Amniotic epithelial cell (primary cell): Measurements from ENCODE around the gene ZBTB46.
A peak's percentile ranks its signal among the peaks of the same experiment; 100 is the strongest.

Source experiments
- DNase-seq: peaks from one replicate; pipeline ENCODE4 v3.0.0-alpha.2; 2010; ENCODE audit warnings: low read depth

The ZBTB46 gene

DNA sequence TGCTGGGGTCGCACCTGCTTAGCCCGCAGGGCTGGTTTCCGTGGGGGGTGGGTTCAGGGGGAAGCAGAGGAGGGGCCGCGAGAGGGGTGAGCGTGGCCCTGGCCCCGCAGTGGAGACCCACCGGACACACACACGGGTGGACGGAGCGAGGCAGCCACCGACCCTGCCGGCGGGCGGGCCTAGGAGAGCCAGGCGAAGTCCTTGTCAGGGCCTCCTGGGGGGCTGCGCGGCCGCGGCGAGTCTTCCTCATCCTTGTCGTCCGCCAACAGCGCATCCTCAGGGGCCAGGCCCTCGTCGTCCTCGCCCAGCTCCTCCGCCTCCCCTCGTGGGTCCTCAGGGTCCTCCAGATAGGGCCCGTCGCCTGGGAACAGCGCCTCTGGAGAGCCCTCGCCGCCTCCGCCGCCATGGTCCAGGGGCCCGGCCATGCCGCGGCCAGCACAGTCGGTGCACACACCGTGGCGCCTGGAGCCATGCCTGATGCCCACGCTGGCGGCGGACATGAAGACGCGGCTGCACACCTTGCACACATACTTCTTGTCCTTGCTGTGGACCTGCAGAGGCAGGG is 84.2 kb downstream of the ZBTB46 start:
- no peak for DNase-seq

- DNase-seq: no peak
Measured at GRCh38 chr20:63745961-63746731, 84.9 kb downstream of the ZBTB46 start.

DNA sequence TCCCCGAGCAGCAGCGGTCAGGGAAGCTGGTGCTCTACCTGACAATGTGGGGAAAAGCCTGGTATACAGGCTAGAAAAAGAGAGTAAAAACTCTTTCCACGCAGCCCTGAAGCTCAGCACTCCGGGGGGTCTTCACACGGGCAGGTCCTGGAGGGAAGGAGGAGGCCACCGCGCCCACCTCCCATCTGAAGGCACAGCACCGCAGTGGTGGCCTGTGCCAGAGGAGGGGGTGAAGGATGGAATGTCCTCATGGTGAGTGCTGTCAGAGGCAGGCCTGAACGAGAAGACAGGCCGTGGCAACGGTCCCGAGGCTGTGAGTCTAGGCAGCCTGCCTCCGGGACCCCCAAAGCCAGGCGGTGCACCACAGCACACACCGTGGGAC is 85.6 kb downstream of the ZBTB46 start:
- no peak for DNase-seq

DNA sequence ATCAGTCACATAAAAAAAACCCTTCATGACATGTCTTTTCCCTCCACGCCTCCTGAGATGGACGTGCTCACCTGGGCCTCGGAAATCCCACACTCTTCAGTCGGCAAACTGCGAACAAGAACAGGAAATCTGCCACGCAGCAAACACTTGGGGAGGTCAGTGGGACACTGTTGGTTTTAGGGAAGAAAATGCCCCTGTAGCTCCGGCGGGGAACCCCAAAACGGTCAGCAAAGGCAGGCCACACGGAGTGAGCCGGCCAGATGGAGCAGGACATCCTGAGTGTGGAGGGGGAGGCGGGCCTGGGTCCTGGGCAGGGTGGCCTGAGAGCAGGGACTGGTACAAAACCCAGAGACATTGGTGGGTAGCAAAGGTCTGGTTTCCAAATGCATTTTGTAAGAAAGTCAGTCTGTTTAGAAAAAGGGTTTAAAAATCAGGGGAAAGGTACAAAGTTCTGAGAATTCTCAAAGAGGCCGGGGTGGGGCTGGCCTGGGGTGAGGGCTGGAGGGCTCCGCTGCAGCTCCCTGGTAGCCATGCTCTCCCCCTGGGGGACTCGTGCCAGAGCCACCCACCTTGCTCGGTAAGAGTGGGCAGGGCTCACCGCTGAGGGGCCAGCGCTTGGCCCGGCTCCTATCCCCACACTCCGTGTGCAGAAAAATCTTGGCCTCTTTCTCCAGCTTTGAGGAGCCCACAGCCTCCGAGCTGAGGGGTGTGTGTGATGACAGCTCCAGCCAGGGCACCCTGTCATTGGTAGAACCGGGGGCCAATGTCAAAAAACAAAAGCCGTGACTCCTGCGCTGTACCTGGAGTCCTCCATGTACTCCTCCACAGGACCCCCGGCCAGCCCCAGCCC is 86.3 kb downstream of the ZBTB46 start:
- DNase-seq: no peak

GRCh38 chr20:63744158-63744557 is 86.9 kb downstream of the ZBTB46 start:
- DNase-seq: no peak

DNA sequence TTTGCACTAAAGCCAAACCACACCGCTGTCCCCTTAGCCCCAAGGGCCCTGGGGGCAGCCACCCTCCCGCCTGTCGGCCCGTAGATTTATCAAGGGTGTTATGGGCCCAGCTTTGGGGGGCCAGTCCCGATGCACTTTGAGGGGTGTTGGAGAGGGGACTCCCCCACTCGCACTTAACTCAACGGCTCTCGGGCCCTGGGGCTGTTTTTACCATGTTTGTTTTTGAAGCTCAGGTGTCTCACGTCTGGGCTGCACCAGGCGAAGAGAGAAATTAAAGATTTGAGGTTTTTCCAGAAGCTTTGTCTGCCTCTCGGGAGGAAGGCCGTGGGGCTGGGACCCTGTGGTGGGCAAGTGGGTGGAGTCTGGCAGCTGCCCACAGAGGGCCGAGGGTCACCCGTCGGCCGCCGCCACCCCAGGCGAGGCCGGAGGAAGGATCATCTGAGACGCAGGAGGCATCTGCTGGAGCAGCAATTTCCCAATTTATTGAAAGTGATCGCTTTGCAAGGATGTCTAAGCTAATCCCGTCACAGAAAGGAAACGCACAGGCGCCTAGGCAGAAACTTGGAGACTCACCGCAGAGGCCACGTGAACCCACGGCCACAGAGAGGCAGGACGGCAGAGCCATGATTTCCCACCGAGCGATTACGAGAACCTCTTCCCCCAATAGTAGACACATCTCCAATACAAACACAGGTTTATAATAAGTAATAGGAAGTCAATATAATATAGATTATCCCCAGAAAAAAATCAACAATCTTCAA is 87.7 kb downstream of the ZBTB46 start:
- DNase-seq: no peak

GRCh38 chr20:63742381-63743024 is 88.6 kb downstream of the ZBTB46 start:
- DNase-seq: no peak

GRCh38 chr20:63741676-63742380 is 89.2 kb downstream of the ZBTB46 start:
- no peak for DNase-seq

DNA sequence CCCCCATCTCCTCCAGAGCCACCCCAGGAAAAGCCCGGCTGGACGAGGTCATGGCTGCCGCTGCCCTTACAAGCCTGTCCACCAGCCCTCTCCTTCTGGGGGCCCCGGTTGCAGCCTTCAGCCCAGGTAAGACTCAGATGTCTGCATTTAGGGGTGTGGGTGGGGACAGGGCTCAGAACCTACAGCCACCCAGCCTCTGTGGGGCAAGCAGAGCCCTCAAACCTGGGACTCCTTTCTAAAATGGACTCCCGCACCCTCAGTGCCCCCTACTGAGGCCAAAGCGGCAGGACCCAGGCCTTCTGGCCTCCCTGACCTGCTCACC is 89.7 kb downstream of the ZBTB46 start:
- DNase-seq: no peak

GRCh38 chr20:63740627-63741353 is 90.3 kb downstream of the ZBTB46 start:
- DNase-seq: peak; percentile 89

GRCh38 chr20:63740070-63740626 is 90.9 kb downstream of the ZBTB46 start:
- peak; percentile 20 for DNase-seq

GRCh38 chr20:63739130-63740069 is 91.7 kb downstream of the ZBTB46 start, which contains the start of gene SLC2A4RG:
Gene SLC2A4RG, plus strand, starts transcription at chr20:63739776. Its CDS starts 137 bp downstream, at chr20:63739913.
- DNase-seq: peak; percentile 60

- no peak for DNase-seq
Measured at GRCh38 chr20:63738687-63739129, 92.4 kb downstream of the ZBTB46 start.

DNA sequence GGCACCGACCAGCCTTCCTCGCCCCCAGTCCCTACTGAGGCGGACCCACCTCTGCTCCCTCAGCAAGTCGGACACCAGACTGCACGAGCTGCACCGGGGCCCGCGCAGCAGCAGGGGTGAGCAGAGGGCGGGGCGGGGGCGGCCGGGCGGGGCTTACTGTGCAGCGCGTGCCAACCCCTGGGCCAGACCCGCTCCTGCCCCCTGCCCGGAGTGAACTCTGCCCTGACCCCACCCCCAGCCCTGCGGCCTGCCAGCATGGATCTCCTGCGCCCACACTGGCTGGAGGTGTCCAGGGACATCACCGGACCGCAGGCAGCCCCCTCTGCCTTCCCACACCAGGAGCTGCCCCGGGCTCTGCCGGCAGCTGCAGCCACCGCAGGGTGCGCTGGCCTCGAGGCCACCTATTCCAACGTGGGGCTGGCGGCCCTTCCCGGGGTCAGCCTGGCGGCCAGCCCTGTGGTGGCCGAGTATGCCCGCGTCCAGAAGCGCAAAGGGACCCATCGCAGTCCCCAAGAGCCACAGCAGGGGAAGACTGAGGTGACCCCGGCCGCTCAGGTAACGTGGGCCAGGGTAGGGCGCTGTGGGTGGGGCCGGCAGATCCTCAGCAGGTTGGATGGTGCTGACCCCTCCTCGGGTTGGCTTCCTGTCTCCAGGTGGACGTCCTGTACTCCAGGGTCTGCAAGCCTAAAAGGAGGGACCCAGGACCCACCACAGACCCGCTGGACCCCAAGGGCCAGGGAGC is 92.9 kb downstream of the ZBTB46 start:
- no peak for DNase-seq

- DNase-seq: no peak
Measured at GRCh38 chr20:63737695-63737944, 93.4 kb downstream of the ZBTB46 start.

DNA sequence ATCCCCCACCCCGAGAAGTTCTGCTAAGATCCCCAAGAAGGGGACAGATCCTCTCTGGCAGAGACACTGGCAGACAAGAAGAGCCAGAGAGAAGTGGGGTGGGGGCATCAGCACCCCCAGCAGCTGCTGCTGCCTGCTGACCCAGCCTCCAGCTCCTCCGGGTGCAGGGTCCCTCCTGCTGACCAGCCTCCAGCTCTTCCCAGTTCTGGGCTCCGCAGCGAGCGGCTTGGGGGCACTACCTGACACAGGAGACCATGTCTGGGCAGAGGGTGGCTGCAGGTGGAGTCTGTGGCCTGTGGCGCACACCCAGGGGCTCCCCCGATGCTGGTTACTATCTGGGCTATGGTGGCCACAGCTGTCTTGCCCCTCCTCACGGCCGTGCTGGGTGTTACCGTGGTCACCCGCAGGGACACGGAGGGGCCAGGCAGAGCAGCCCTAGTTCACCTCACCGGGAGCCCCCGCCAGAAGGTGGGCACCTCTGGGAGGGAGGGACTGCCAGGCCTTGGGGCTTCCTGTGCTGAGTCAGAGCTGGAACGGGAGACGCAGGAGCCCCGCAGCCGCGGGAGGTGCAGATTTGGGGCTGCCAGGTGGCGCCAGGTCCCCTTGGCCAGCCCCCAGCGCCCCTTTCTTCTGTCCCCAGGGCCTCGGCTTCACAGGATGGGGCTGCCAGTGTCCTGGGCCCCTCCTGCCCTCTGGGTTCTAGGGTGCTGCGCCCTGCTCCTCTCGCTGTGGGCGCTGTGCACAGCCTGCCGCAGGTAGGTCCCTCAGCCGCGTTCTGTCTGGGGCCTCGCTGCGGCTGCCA is 94.0 kb downstream of the ZBTB46 start:
- DNase-seq: no peak

- no peak for DNase-seq
Measured at GRCh38 chr20:63735859-63736718, 95.0 kb downstream of the ZBTB46 start, which contains the start of gene LIME1. Gene LIME1, plus strand, starts transcription at chr20:63736664. Its CDS starts 886 bp downstream, at chr20:63737550.
